Stomach (tissue), 9 donors: ENCODE results near the gene LCORL. TPM values are rescaled to one million over a fixed set of nuclear protein-coding genes. Genes with fewer than 3 reads are reported as not detected.

Experiments
- DNase-seq, 2 donors: peaks; one replicate each; pipeline versions ENCODE4 v3.0.0 to v3.0.0-alpha.2; 2013 to 2019
- H3K27ac ChIP-seq, 5 donors: fragments of 200-600 bp in 4 of 5; sonication (generic) in 4 of 5; one replicate each; pipeline ENCODE4 v1.5.1; 2013 to 2019; ENCODE audit warnings: mild to moderate bottlenecking in 1 of 5, moderate library complexity in 1 of 5
- H3K27me3 ChIP-seq, 3 donors: fragments of 200-600 bp; sonication (generic); one replicate each; pipeline ENCODE4 v1.5.1; 2017 to 2019; ENCODE audit warnings: mixed run types in 1 of 3
- H3K36me3 ChIP-seq, 4 donors: fragments of 200-600 bp; sonication (generic); 1 replicate in 3 of 4; 2 replicates in 1 of 4; pipeline ENCODE4 v1.5.1; 2016 to 2019
- H3K4me1 ChIP-seq, 4 donors: fragments of 200-600 bp; sonication (generic); one replicate each; pipeline ENCODE4 v1.5.1; 2016 to 2019
- H3K4me3 ChIP-seq, 4 donors: fragments of 200-600 bp; sonication (generic) in 3 of 4; one replicate each; pipeline ENCODE4 v1.5.1; 2016 to 2019; ENCODE audit warnings: mild to moderate bottlenecking in 1 of 4
- H3K9me3 ChIP-seq, 4 donors: fragments of 200-600 bp; sonication (generic); one replicate each; pipeline ENCODE4 v1.5.1; 2016 to 2019
- EP300 ChIP-seq: sonication (generic); formaldehyde crosslinking; IDR thresholded peaks from one replicate; pipeline ENCODE4 v1.6.1; 2017; ENCODE audit warnings: antibody characterized with exemption
- POLR2A ChIP-seq, 4 donors: fragments of 450-650 bp; IDR thresholded peaks; one replicate each; pipeline ENCODE4 v1.6.1; 2016; ENCODE audit warnings: antibody characterized with exemption in 4 of 4, control low read depth in 2 of 4, mild to moderate bottlenecking in 1 of 4, moderate library complexity in 1 of 4
- POLR2AphosphoS5 ChIP-seq, 3 donors: sonication (generic); formaldehyde crosslinking; IDR thresholded peaks; one replicate each; pipeline ENCODE4 v1.6.1; 2016; ENCODE audit warnings: antibody characterized with exemption in 3 of 3
- WGBS, 5 donors: extraction: QIAGEN DNeasy Blood & Tissue Kit in 3 of 5; methylation state at CpG; one replicate each; pipeline versions ENCODE4 v1.1.5 to v1.1.7; 2013 to 2018; 5-methylcytosine and 5-hydroxymethylcytosine counted together
- intact Hi-C: fragments of 100-400 bp; cut with DNase I; formaldehyde crosslinking; loops from one replicate; pipeline ENCODE4 v1.15.1; 2023; ENCODE audit warnings: low total_unique reads
- polyA plus RNA-seq, 3 donors: library from polyadenylated mRNA; stranded (reverse); fragments of 200-250 nt; gene quantifications; one replicate each; pipeline ENCODE4 v1.2.3, GENCODE V29; 2013
- total RNA-seq, 5 donors: library from RNA; depleted of rRNA; stranded (reverse); fragments of >200 nt; gene quantifications; one replicate each; pipeline versions ENCODE4 v1.1.0 to v1.2.3, GENCODE V29; 2014 to 2016
- TF ChIP-seq, protein P1 (sequence below), 7 experiments: fragments of 450-650 bp in 4 of 7; fragments of 200-600 bp in 3 of 7; sonication (generic) in 3 of 7; IDR thresholded peaks; one replicate each; pipeline ENCODE4 v1.5.1; 2016 to 2019; ENCODE audit warnings: antibody characterized with exemption in 7 of 7, control low read depth in 2 of 7, mild to moderate bottlenecking in 1 of 7
- donor health status: healthy with polysubstance abuse.
- donor health status: Bipolar disorder and iron deficiency.
- donor health status: healthy.

The LCORL gene
- total and polyA plus RNA-seq, 8 donors = 1.8 to 28.1 (median 8.2) TPM

DNA sequence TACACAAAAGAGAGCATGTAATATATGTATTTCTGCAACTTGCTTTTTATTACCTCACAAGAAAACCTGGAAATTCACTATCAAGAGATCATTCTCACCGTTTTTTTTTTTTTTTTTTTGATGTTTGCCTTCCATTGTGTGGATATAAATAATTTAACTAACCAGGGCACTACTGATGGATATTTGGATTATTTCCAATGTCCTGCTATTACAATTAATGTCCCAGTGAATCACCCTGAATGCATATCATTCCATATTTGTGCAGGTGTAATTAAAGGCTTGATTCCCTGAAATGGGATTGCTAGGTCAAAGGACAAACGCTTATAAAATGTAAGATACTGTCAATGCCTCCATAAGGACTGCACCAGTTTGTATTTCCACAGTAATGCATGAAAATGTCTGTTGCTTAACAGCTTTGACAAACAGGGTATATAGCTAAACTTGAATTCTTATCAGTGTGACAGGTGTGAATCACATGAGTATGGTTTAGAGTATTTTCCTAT lies 123.0 kb downstream of the LCORL start:
- intact Hi-C loops = no loop called here
- DNase-seq = no peak
- H3K9me3 ChIP-seq = no peaks in the 10 kb centered on the region
- H3K4me1 ChIP-seq = no peaks in the 10 kb centered on the region
- no peak overlapping the region for H3K27ac ChIP-seq
- no peaks in the 10 kb centered on the region for H3K27me3 ChIP-seq
- peaks cover 0 to 5% (median 0%) of the 10 kb centered on the region in 4 donors for H3K36me3 ChIP-seq
- no peak overlapping the region for H3K4me3 ChIP-seq
- TF ChIP-seq EP300 (no peak), POLR2A (IDR thresholded peaks at IDR 0.05) (no peak), POLR2AphosphoS5 (IDR thresholded peaks at IDR 0.05) (no peak)
- TF ChIP-seq, protein P1, sequence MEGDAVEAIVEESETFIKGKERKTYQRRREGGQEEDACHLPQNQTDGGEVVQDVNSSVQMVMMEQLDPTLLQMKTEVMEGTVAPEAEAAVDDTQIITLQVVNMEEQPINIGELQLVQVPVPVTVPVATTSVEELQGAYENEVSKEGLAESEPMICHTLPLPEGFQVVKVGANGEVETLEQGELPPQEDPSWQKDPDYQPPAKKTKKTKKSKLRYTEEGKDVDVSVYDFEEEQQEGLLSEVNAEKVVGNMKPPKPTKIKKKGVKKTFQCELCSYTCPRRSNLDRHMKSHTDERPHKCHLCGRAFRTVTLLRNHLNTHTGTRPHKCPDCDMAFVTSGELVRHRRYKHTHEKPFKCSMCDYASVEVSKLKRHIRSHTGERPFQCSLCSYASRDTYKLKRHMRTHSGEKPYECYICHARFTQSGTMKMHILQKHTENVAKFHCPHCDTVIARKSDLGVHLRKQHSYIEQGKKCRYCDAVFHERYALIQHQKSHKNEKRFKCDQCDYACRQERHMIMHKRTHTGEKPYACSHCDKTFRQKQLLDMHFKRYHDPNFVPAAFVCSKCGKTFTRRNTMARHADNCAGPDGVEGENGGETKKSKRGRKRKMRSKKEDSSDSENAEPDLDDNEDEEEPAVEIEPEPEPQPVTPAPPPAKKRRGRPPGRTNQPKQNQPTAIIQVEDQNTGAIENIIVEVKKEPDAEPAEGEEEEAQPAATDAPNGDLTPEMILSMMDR (IDR thresholded peaks at IDR 0.05) = no peak
- WGBS, 5 donors = 47 to 64% (median 55%) methylated on average over 2 of the region's 2 CpGs

DNA sequence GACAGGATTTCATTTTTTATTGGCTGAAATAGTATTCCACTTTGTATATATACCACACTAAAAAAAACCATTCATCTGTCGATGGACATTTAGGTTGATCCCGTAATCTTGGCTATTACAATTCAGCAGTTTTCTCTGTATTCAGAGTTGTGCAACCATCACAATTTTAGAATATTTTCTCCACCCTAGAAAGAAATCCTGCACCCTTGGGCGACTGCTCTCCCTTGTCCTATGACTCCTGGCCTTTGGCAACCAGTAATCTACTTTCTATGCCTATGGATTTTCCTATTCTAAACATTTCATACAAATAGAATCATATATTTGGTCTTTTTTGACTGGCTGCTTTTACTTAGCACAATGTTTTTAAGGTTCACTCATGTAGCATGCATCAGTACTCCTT lies 126.1 kb downstream of the LCORL start:
- H3K4me1 ChIP-seq = no peaks in the 10 kb centered on the region
- 96 to 100% (median 97%) methylated on average over 3 of the region's 3 CpGs for WGBS, 5 donors
- intact Hi-C loops = no loop called here

DNA sequence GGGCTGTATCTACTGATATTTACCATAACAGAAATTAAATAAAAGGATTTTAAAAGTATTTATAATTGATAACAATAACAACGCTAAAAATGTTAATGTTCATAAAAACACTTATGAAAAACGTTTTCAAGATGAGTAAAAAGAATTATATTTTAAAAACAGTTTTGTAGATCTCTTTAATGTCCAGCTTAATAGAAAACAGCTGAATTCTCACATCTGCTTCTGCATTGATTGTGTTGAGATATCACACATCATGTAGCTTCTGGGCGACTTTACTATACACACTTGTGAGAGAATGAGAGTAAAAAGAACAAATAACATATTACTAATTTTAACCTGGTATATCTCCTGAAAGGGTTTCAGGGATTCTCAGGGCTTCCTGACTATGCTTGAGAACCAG lies 127.1 kb downstream of the LCORL start:
- no peaks in the 10 kb centered on the region for H3K36me3 ChIP-seq
- no peak overlapping the region for H3K4me3 ChIP-seq
- no peaks in the 10 kb centered on the region for H3K9me3 ChIP-seq
- no peaks in the 10 kb centered on the region for H3K27me3 ChIP-seq
- no peak overlapping the region for H3K27ac ChIP-seq
- intact Hi-C loops = no loop called here
- H3K4me1 ChIP-seq = no peaks in the 10 kb centered on the region
- TF ChIP-seq, protein P1 (IDR thresholded peaks at IDR 0.05) = no peak
- TF ChIP-seq EP300 (no peak), POLR2A (IDR thresholded peaks at IDR 0.05) (no peak), POLR2AphosphoS5 (IDR thresholded peaks at IDR 0.05) (no peak)
- no peak for DNase-seq
- 80 to 86% (median 83%) methylated on average over 3 of the region's 3 CpGs for WGBS, 5 donors

More for the DNA sequence above, 126.1 kb downstream of the LCORL start:
- Histone ChIP-seq H3K36me3 (no peaks in the 10 kb centered on the region), H3K4me3 (no peak overlapping the region), H3K27me3 (no peaks in the 10 kb centered on the region), H3K9me3 (no peaks in the 10 kb centered on the region), H3K27ac (no peak overlapping the region)
- DNase-seq = no peak
- TF ChIP-seq EP300 = no peak
- TF ChIP-seq, protein P1 (IDR thresholded peaks at IDR 0.05) = no peak
- TF ChIP-seq POLR2A (IDR thresholded peaks at IDR 0.05) = no peak
- no peak for TF ChIP-seq POLR2AphosphoS5 (IDR thresholded peaks at IDR 0.05)

DNA sequence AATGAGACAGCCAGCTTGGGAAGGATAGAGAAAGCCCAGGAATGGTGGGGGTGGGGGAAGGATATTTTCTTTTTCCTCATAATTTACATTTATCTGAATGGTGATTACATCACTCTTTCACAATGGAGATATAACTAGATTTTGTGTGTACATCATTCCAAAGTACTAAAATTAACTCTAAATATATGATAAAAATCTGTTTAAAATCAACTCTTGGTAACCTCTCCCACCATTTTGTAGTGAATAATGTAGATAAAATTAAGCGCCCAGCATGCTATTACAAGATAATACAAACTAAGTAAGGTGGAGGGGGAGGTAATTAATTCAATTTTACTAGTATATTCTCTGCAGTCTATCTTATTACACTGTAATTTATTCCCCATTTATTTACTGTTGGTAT lies 131.9 kb downstream of the LCORL start:
- 86 to 100% (median 93%) methylated on average over 1 of the region's 1 CpG for WGBS, 5 donors
- Histone ChIP-seq H3K36me3 (peaks cover 0 to 9% (median 3%) of the 10 kb centered on the region in 4 donors), H3K27ac (no peak overlapping the region), H3K9me3 (no peaks in the 10 kb centered on the region), H3K27me3 (no peaks in the 10 kb centered on the region), H3K4me1 (no peaks in the 10 kb centered on the region), H3K4me3 (no peak overlapping the region)
- no peak for DNase-seq
- intact Hi-C loops = no loop called here
- no peak for TF ChIP-seq POLR2AphosphoS5 (IDR thresholded peaks at IDR 0.05)
- TF ChIP-seq EP300 = no peak
- TF ChIP-seq, protein P1 (IDR thresholded peaks at IDR 0.05) = no peak
- TF ChIP-seq POLR2A (IDR thresholded peaks at IDR 0.05) = no peak
